GM12872 (cell line): ENCODE results near the gene C6orf89.

Experiments used
- CTCF ChIP-seq: IDR thresholded peaks from 3 replicates; pipeline ENCODE4 v1.5.1; 2011; ENCODE audit warnings: low read depth, mild to moderate bottlenecking, low read length, moderate library complexity; ENCODE audit not compliant: insufficient read depth

Gene C6orf89

DNA sequence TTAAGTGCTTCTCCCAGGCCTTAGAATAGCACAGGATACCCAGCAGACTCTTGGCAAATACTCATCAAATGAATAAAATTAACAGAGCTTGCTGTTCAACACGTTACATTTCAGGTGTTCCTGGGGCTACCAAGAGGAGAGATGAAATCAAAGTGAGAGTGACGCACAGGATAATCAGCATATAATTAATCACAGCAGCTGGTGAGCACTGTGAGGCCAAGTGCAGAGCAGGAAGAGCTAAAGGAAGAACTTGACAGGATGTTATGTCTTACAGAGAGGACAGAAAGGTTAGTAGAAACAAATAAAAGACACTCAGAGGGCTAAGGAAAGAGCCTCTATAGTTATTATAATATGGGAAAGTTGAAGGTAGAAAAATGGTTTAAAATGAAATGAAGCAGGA is 19.9 kb upstream of the C6orf89 start:
- no peak for TF ChIP-seq CTCF

DNA sequence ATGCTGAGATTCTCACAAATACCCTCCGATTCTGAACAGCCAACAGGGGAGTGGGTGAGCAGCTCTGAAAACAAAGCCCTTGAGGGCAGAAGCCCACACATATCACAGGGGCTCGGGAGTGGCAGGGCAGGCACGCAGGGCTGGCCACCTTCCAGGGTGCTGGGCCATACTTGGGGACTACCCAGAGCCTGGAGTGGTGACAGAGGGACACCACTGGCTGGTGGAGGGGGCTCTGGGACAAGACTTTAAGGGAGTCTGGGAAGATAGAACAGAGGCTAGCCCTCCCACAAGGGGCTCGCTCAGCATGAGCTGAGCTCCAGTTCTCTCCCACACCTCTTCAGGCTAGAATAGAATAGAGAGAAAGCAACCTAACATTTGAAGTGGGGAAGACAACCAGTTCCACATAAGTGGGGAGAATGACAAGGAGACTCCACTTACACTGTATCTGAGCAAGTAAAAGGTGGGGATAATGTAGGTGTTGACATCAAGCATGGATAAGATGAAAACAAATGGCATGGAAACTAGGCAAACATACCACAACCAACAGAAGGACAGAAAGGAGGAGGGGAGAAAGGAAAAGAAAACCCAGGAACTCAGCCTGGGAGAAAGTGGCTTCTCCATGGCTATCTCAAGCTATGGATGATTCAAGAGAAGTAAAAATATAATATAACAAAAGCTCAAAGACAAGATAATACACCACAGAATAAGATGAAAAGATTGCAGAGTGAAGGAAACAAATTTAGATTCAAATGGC is 18.1 kb upstream of the C6orf89 start:
- TF ChIP-seq CTCF: no peak

GRCh38 chr6:36871686-36872085 is 14.1 kb upstream of the C6orf89 start:
- no peak for TF ChIP-seq CTCF

- TF ChIP-seq CTCF: no peak
Observed at GRCh38 chr6:36873115-36873514, 12.6 kb upstream of the C6orf89 start.

- peak; percentile 36; the same call in 1 of the 3 replicates for TF ChIP-seq CTCF
Observed at GRCh38 chr6:36873612-36874442, 11.9 kb upstream of the C6orf89 start.

- 0 out of 3 replicates have a peak, but pooled peaks have one; percentile 5 for TF ChIP-seq CTCF
Observed at GRCh38 chr6:36874443-36875249, 11.1 kb upstream of the C6orf89 start, which contains the start of gene PPIL1. Gene PPIL1 (minus strand): TSS chr6:36874803. CDS start chr6:36874772, 31 bp downstream.

- TF ChIP-seq CTCF: no peak
Observed at GRCh38 chr6:36875250-36875633, 10.5 kb upstream of the C6orf89 start.
